H9 (cell line): ENCODE results near the gene MAP3K21. TPM values are rescaled to one million over a fixed set of nuclear protein-coding genes. Genes with fewer than 3 reads are reported as not detected.

ENCODE experiments used
- DNase-seq: peaks from one replicate; pipeline ENCODE4 v3.0.0-alpha.2; 2017
- H2AFZ ChIP-seq: one replicate; pipeline ENCODE4 v1.6.1; 2013; ENCODE audit warnings: mild to moderate bottlenecking, low read length, control low read depth, moderate library complexity
- H2AK5ac ChIP-seq: 2 replicates; pipeline ENCODE4 v1.6.1; 2013; ENCODE audit warnings: low read length, control low read depth, mixed read lengths; ENCODE audit not compliant: insufficient read length
- H2BK120ac ChIP-seq: one replicate; pipeline ENCODE4 v1.6.1; 2013; ENCODE audit warnings: low read depth, mild to moderate bottlenecking, low read length, control low read depth, inconsistent platforms; ENCODE audit not compliant: poor library complexity, severe bottlenecking
- H2BK12ac ChIP-seq: 2 replicates; pipeline ENCODE4 v1.6.1; 2013; ENCODE audit warnings: low read length, control low read depth, mixed read lengths, low read depth; ENCODE audit not compliant: insufficient read length
- H2BK15ac ChIP-seq: 2 replicates; pipeline ENCODE4 v1.6.1; 2013; ENCODE audit warnings: low read depth, low read length, control low read depth
- H2BK20ac ChIP-seq: one replicate; pipeline ENCODE4 v1.6.1; 2013; ENCODE audit warnings: low read depth, mild to moderate bottlenecking, low read length, control low read depth, inconsistent platforms; ENCODE audit not compliant: poor library complexity, severe bottlenecking
- H2BK5ac ChIP-seq: 2 replicates; pipeline ENCODE4 v1.6.1; 2013; ENCODE audit warnings: low read length, control low read depth, mixed read lengths; ENCODE audit not compliant: insufficient read length
- H3K14ac ChIP-seq: 2 replicates; pipeline ENCODE4 v1.6.1; 2013; ENCODE audit warnings: low read length, control low read depth; ENCODE audit not compliant: insufficient read depth
- H3K18ac ChIP-seq: 2 replicates; pipeline ENCODE4 v1.6.1; 2013; ENCODE audit warnings: low read depth, mild to moderate bottlenecking, mixed read lengths, low read length, control low read depth; ENCODE audit not compliant: insufficient read length
- H3K23ac ChIP-seq: 2 replicates; pipeline ENCODE4 v1.6.1; 2013; ENCODE audit warnings: low read length, control low read depth, mixed read lengths, low read depth; ENCODE audit not compliant: insufficient read length
- H3K23me2 ChIP-seq: 2 replicates; pipeline ENCODE4 v1.6.1; 2013; ENCODE audit warnings: low read depth, mild to moderate bottlenecking, mixed read lengths, low read length, control low read depth; ENCODE audit not compliant: insufficient read length, poor library complexity, severe bottlenecking
- H3K27ac ChIP-seq: 2 replicates; pipeline ENCODE4 v1.5.1; 2013; ENCODE audit warnings: low read length, control low read depth, mixed read lengths, low read depth; ENCODE audit not compliant: insufficient read length
- H3K27me3 ChIP-seq: 2 replicates; pipeline ENCODE4 v1.6.1; 2013; ENCODE audit warnings: low read length, control low read depth, inconsistent platforms; ENCODE audit not compliant: insufficient read depth
- H3K4ac ChIP-seq: 2 replicates; pipeline ENCODE4 v1.6.1; 2013; ENCODE audit warnings: low read depth, mild to moderate bottlenecking, control low read depth, inconsistent platforms, low read length, moderate library complexity
- H3K4me1 ChIP-seq: 2 replicates; pipeline ENCODE4 v1.6.1; 2013; ENCODE audit warnings: low read length, control low read depth, inconsistent platforms; ENCODE audit not compliant: insufficient read depth
- H3K4me2 ChIP-seq: 2 replicates; pipeline ENCODE4 v1.6.1; 2013; ENCODE audit warnings: low read length, control low read depth, mixed read lengths; ENCODE audit not compliant: insufficient read length, insufficient read depth
- H3K56ac ChIP-seq: 2 replicates; pipeline ENCODE4 v1.6.1; 2013; ENCODE audit warnings: low read depth, mild to moderate bottlenecking, mixed read lengths, low read length, control low read depth; ENCODE audit not compliant: insufficient read length
- H3K79me1 ChIP-seq: 2 replicates; pipeline ENCODE4 v1.6.1; 2013; ENCODE audit warnings: low read depth, mild to moderate bottlenecking, moderate library complexity, low read length, control low read depth, inconsistent platforms; ENCODE audit not compliant: insufficient read depth, poor library complexity, severe bottlenecking
- H3K79me2 ChIP-seq: 2 replicates; pipeline ENCODE4 v1.6.1; 2013; ENCODE audit warnings: low read length, control low read depth, inconsistent platforms; ENCODE audit not compliant: insufficient read depth
- H3K9ac ChIP-seq: 2 replicates; pipeline ENCODE4 v1.6.1; 2013; ENCODE audit warnings: low read length, control low read depth, mixed read lengths; ENCODE audit not compliant: insufficient read length; ENCODE audit errors: extremely low read depth
- H3K9me3 ChIP-seq: one replicate; pipeline ENCODE4 v1.6.1; 2013; ENCODE audit warnings: low read depth, low read length, inconsistent platforms; ENCODE audit not compliant: control insufficient read depth
- H3T11ph ChIP-seq: one replicate; pipeline ENCODE4 v1.6.1; 2013; ENCODE audit warnings: mild to moderate bottlenecking, low read length, control low read depth, inconsistent platforms
- H4K20me1 ChIP-seq: one replicate; pipeline ENCODE4 v1.6.1; 2013; ENCODE audit not compliant: control insufficient read depth, insufficient read length, insufficient read depth
- H4K5ac ChIP-seq: 2 replicates; pipeline ENCODE4 v1.6.1; 2013; ENCODE audit warnings: low read depth, mild to moderate bottlenecking, mixed read lengths, low read length, control low read depth; ENCODE audit not compliant: insufficient read length
- H4K8ac ChIP-seq: replicated peaks from 2 replicates; pipeline ENCODE4 v1.6.1; 2013; ENCODE audit warnings: low read length, control low read depth, mixed read lengths, low read depth; ENCODE audit not compliant: insufficient read length
- H4K91ac ChIP-seq: 2 replicates; pipeline ENCODE4 v1.6.1; 2013; ENCODE audit warnings: low read depth, mild to moderate bottlenecking, moderate library complexity, mixed read lengths, low read length, control low read depth; ENCODE audit not compliant: insufficient read length
- H3K27ac Mint-ChIP-seq, 3 experiments: 2 replicates in 2 of 3; 3 replicates in 1 of 3; pipeline ENCODE4 v1.8.0; 2020 to 2021; ENCODE audit warnings: mixed read lengths in 3 of 3, mild to moderate bottlenecking in 1 of 3, moderate library complexity in 1 of 3
- H3K27me3 Mint-ChIP-seq: 2 replicates; pipeline ENCODE4 v1.8.0; 2021; ENCODE audit warnings: low read depth, mild to moderate bottlenecking, moderate library complexity, mixed read lengths
- H3K36me3 Mint-ChIP-seq, 3 experiments: 2 replicates in 2 of 3; 3 replicates in 1 of 3; pipeline ENCODE4 v1.8.0; 2020 to 2021; ENCODE audit warnings: low read depth in 3 of 3, mixed read lengths in 3 of 3; ENCODE audit not compliant: insufficient read depth in 1 of 3
- H3K4me1 Mint-ChIP-seq, 2 experiments: 2 replicates each; pipeline ENCODE4 v1.8.0; 2020; ENCODE audit warnings: mixed read lengths in 2 of 2
- H3K4me3 Mint-ChIP-seq, 2 experiments: 2 replicates in 1 of 2; 3 replicates in 1 of 2; pipeline ENCODE4 v1.8.0; 2020 to 2021; ENCODE audit warnings: mild to moderate bottlenecking in 2 of 2, mixed read lengths in 2 of 2, moderate library complexity in 1 of 2
- H3K9me3 Mint-ChIP-seq, 2 experiments: 2 replicates in 1 of 2; 3 replicates in 1 of 2; pipeline ENCODE4 v1.8.0; 2020; ENCODE audit warnings: mild to moderate bottlenecking in 2 of 2, mixed read lengths in 2 of 2, moderate library complexity in 1 of 2
- CTCF ChIP-seq: fragments of 200-600 bp; sonication (generic); conservative IDR thresholded peaks from 3 replicates; pipeline ENCODE4 v1.8.0; 2021; ENCODE audit warnings: antibody characterized with exemption, mild to moderate bottlenecking
- WGBS: extraction: QIAGEN DNeasy Blood & Tissue Kit; methylation state at CpG from one replicate; pipeline ENCODE4 v1.1.7; 2013; ENCODE audit warnings: missing lambda C conversion rate, low lambda C conversion rate, mixed read lengths; ENCODE audit not compliant: insufficient read length; ENCODE audit errors: extremely low coverage; 5-methylcytosine and 5-hydroxymethylcytosine counted together
- total RNA-seq: library from RNA; stranded (reverse); gene quantifications from 2 replicates; pipeline ENCODE4 v1.2.1, GENCODE V29; 2021

The MAP3K21 gene
- total RNA-seq, 1 experiment from 2014 or later, result 11.7 TPM

DNA sequence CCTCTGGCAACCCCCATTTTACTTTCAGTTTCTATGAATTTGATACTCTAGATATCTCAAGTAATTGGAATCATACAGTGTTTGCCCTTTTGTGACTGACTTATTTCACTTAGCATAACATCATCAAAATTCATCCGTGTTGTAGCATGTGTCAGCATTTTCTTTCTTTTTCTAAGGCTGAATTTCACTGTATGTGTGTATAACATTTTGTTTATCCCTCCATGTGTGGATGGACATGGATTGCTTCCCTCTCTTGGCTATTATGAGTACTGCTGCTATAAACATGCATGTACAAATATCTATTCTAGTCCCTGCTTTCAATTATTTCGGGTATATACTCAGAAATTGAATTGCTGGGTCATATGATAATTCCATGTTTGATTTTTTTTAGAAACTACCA lies 97.3 kb downstream of the MAP3K21 start:
- Histone ChIP-seq H2BK15ac (no peak overlapping the region), H2AK5ac (no peak overlapping the region), H3K14ac (no peak overlapping the region), H4K5ac (no peak overlapping the region), H3K4me1 (no peaks in the 10 kb centered on the region), H3K4ac (no peak overlapping the region), H2BK20ac (no peak overlapping the region), H3K27me3 (no peaks in the 10 kb centered on the region), H3K18ac (no peak overlapping the region), H4K91ac (no peak overlapping the region), H4K20me1 (no peaks in the 10 kb centered on the region), H2AFZ (no peak overlapping the region), H2BK5ac (no peak overlapping the region), H3K9me3 (no peaks in the 10 kb centered on the region), H3K9ac (no peak overlapping the region), H4K8ac (no peak overlapping the region), H3K79me1 (no peaks in the 10 kb centered on the region), H2BK120ac (no peak overlapping the region), H3K27ac (no peak overlapping the region), H3K23me2 (no peaks in the 10 kb centered on the region), H2BK12ac (no peak overlapping the region), H3K56ac (no peak overlapping the region), H3T11ph (no peak overlapping the region), H3K79me2 (no peaks in the 10 kb centered on the region), H3K4me2 (no peak overlapping the region), H3K23ac (no peak overlapping the region)
- no peak; the same call in 2 of the 3 replicates for TF ChIP-seq CTCF
- no peak overlapping the region for H3K27ac Mint-ChIP-seq
- H3K4me3 Mint-ChIP-seq, result no peak overlapping the region
- H3K9me3 Mint-ChIP-seq, result peaks cover 10 to 14% of the 10 kb centered on the region in 2 experiments; a peak in 4 of 5 replicates
- H3K27me3 Mint-ChIP-seq, result no peaks in the 10 kb centered on the region
- WGBS, result no CpG with 5 or more reads among the region's 2 CpGs
- no peak for DNase-seq
- no peaks in the 10 kb centered on the region for H3K4me1 Mint-ChIP-seq
- peaks cover 0 to 11% (median 0%) of the 10 kb centered on the region in 3 experiments; a peak in 3 of 7 replicates for H3K36me3 Mint-ChIP-seq
